WTC11 (cell line): ENCODE measurements around the gene BTBD9. TPM values are rescaled to one million over a fixed set of nuclear protein-coding genes. Genes with fewer than 3 reads are reported as not detected.

ENCODE experiments used
- ATAC-seq: fragments of 200-7000 bp; cut with Tn5 transposase; 2 replicates; pipeline ENCODE4 v1.10.0; 2021; ENCODE audit warnings: mild to moderate bottlenecking, moderate library complexity
- CTCF ChIA-PET: fragments of 300-600 bp; sonication (Branson Sonifier 250); formaldehyde crosslinking; loops from one replicate; lab custom pipeline; 2021; ENCODE audit warnings: antibody characterized with exemption; lab: Charles Lee
- POLR2A ChIA-PET: fragments of 350-600 bp; sonication (Branson Sonifier 250); formaldehyde crosslinking; loops from one replicate; lab custom pipeline; 2021; ENCODE audit warnings: antibody characterized with exemption; lab: Charles Lee
- DNase-seq: peaks from one replicate; pipeline ENCODE4 v3.0.0; 2021; ENCODE audit warnings: low spot score
- H3K27ac Mint-ChIP-seq: 2 replicates; pipeline ENCODE4 v1.8.0; 2021; ENCODE audit warnings: mixed read lengths
- H3K27me3 Mint-ChIP-seq: 2 replicates; pipeline ENCODE4 v1.8.0; 2021; ENCODE audit warnings: low read depth, mild to moderate bottlenecking, moderate library complexity, mixed read lengths
- H3K36me3 Mint-ChIP-seq: 2 replicates; pipeline ENCODE4 v1.8.0; 2021; ENCODE audit warnings: mixed read lengths
- H3K4me1 Mint-ChIP-seq: 2 replicates; pipeline ENCODE4 v1.8.0; 2022; ENCODE audit warnings: mixed read lengths
- H3K4me3 Mint-ChIP-seq: 2 replicates; pipeline ENCODE4 v1.8.0; 2021; ENCODE audit warnings: mild to moderate bottlenecking, moderate library complexity, mixed read lengths
- H3K9me3 Mint-ChIP-seq: 2 replicates; pipeline ENCODE4 v1.8.0; 2021; ENCODE audit warnings: mixed read lengths
- ARID4B ChIP-seq: sonication (generic); formaldehyde crosslinking; IDR thresholded peaks from 2 replicates; pipeline ENCODE4 v1.8.0; 2023; ENCODE audit warnings: missing genetic modification reagents, mild to moderate bottlenecking, borderline replicate concordance
- ATF1 ChIP-seq: sonication (generic); formaldehyde crosslinking; IDR thresholded peaks from 2 replicates; pipeline ENCODE4 v1.8.1; 2023; ENCODE audit warnings: mild to moderate bottlenecking, moderate library complexity, missing genetic modification reagents
- ATF2 ChIP-seq: sonication (generic); formaldehyde crosslinking; IDR thresholded peaks from 2 replicates; pipeline ENCODE4 v1.8.1; 2022; ENCODE audit warnings: low read depth, missing genetic modification reagents, borderline replicate concordance
- EMX1 ChIP-seq: fragments of 250-450 bp; sonication (Bioruptor Pico); IDR thresholded peaks from 2 replicates; pipeline ENCODE4 v1.8.0; 2021; ENCODE audit warnings: mild to moderate bottlenecking
- ERG ChIP-seq: fragments of 250-450 bp; sonication (Bioruptor Pico); IDR thresholded peaks from 2 replicates; pipeline ENCODE4 v1.8.0; 2021; ENCODE audit warnings: mild to moderate bottlenecking
- FOXK1 ChIP-seq: sonication (generic); formaldehyde crosslinking; IDR thresholded peaks from 2 replicates; pipeline ENCODE4 v1.8.0; 2022; ENCODE audit warnings: mild to moderate bottlenecking, moderate library complexity, missing genetic modification reagents
- GABPB1 ChIP-seq: sonication (generic); formaldehyde crosslinking; IDR thresholded peaks from 2 replicates; pipeline ENCODE4 v1.8.1; 2023; ENCODE audit warnings: mild to moderate bottlenecking, missing genetic modification reagents
- GRHL2 ChIP-seq: fragments of 250-450 bp; sonication (Bioruptor Pico); IDR thresholded peaks from 2 replicates; pipeline ENCODE4 v1.8.0; 2022; ENCODE audit warnings: mild to moderate bottlenecking, moderate library complexity; ENCODE audit not compliant: insufficient replicate concordance, severe bottlenecking
- HMGA2 ChIP-seq: fragments of 250-450 bp; sonication (Bioruptor Pico); IDR thresholded peaks from 2 replicates; pipeline ENCODE4 v1.4.0; 2021; ENCODE audit warnings: mild to moderate bottlenecking, moderate library complexity
- KAT7 ChIP-seq: sonication (generic); formaldehyde crosslinking; IDR thresholded peaks from 2 replicates; pipeline ENCODE4 v1.8.1; 2023; ENCODE audit warnings: missing genetic modification reagents, mild to moderate bottlenecking, borderline replicate concordance
- MYBL2 ChIP-seq: sonication (generic); formaldehyde crosslinking; IDR thresholded peaks from 2 replicates; pipeline ENCODE4 v1.8.1; 2023; ENCODE audit warnings: mild to moderate bottlenecking, moderate library complexity, missing genetic modification reagents
- NR1H2 ChIP-seq: sonication (generic); formaldehyde crosslinking; IDR thresholded peaks from 2 replicates; pipeline ENCODE4 v1.9.0; 2021; ENCODE audit warnings: mild to moderate bottlenecking, moderate library complexity, missing genetic modification reagents
- OVOL2 ChIP-seq: fragments of 250-450 bp; sonication (Bioruptor Pico); IDR thresholded peaks from 2 replicates; pipeline ENCODE4 v1.9.0; 2021; ENCODE audit warnings: mild to moderate bottlenecking, borderline replicate concordance
- PRDM15 ChIP-seq: sonication (generic); formaldehyde crosslinking; IDR thresholded peaks from 2 replicates; pipeline ENCODE4 v1.8.0; 2022; ENCODE audit warnings: missing genetic modification reagents
- RELA ChIP-seq: sonication (generic); formaldehyde crosslinking; IDR thresholded peaks from 2 replicates; pipeline ENCODE4 v1.8.1; 2022; ENCODE audit warnings: missing genetic modification reagents, mild to moderate bottlenecking, borderline replicate concordance
- TCF7 ChIP-seq: sonication (generic); formaldehyde crosslinking; IDR thresholded peaks from 2 replicates; pipeline ENCODE4 v1.8.0; 2022; ENCODE audit warnings: mild to moderate bottlenecking, low read depth, missing genetic modification reagents, moderate library complexity
- TEAD4 ChIP-seq: sonication (generic); formaldehyde crosslinking; IDR thresholded peaks from 2 replicates; pipeline ENCODE4 v1.8.0; 2022; ENCODE audit warnings: mild to moderate bottlenecking, missing genetic modification reagents
- ZNF263 ChIP-seq: sonication (generic); formaldehyde crosslinking; IDR thresholded peaks from 2 replicates; pipeline ENCODE4 v1.8.1; 2022; ENCODE audit warnings: low read depth, mild to moderate bottlenecking, moderate library complexity, missing genetic modification reagents
- ZNF416 ChIP-seq: fragments of 250-450 bp; sonication (Bioruptor Pico); IDR thresholded peaks from 2 replicates; pipeline ENCODE4 v1.9.0; 2021; ENCODE audit warnings: mild to moderate bottlenecking, inconsistent platforms
- ZSCAN18 ChIP-seq: fragments of 250-450 bp; sonication (Bioruptor Pico); IDR thresholded peaks from 2 replicates; pipeline ENCODE4 v2.1.2; 2022; ENCODE audit warnings: mild to moderate bottlenecking, moderate library complexity
- total RNA-seq: library from RNA; stranded (reverse); gene quantifications from 3 replicates; pipeline ENCODE4 v1.2.3, GENCODE V29; 2021
- TF ChIP-seq, protein P1 (sequence below): fragments of 250-450 bp; sonication (Bioruptor Pico); IDR thresholded peaks from 2 replicates; pipeline ENCODE4 v1.9.0; 2021; ENCODE audit warnings: mild to moderate bottlenecking
- TF ChIP-seq, protein P2 (sequence below): sonication (generic); formaldehyde crosslinking; IDR thresholded peaks from 2 replicates; pipeline ENCODE4 v1.8.0; 2023; ENCODE audit warnings: missing genetic modification reagents

Gene BTBD9
- total RNA-seq, 1 experiment from 2014 or later, result 4.2 TPM

DNA sequence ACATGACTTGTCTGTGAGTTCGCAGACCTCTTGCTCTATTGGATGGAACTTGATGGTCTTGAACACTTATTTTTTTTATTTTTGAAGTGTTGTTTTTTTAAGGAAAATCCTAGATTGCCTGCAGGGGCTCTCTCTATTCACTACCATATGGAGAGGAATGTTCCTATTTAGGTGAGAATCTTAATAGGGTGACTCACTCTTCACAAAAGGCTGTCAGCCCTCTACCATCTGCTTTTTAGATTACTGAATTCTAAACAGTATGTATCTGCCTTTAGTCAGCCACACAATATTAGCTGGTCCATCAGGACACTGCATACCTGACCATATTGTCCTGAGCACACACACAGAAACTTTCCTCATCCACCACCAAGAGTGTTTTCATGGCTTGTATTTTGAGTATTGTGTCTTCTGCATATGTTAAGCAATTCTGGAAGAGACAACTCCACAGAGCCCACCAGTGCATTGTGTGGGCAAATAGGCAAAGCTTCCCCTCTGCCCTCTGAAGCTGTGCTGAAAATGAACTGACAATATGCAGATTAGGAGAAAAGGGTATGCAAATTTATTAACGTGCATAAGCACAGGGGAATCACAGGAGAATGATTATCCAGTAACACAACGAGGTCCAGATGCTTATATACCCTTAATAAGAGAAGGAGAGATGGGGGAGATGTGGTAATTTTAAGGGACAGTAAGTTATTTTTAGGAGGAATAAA is 6.6 kb upstream of the BTBD9 start:
- Mint-ChIP-seq H3K4me1 (peaks cover 7% of the 10 kb centered on the region), H3K4me3 (no peak overlapping the region), H3K27me3 (no peaks in the 10 kb centered on the region), H3K36me3 (peaks cover 3% of the 10 kb centered on the region), H3K27ac (peak overlapping the region; percentile 55; the same call in 1 of the 2 replicates), H3K9me3 (peaks cover 4% of the 10 kb centered on the region)
- POLR2A ChIA-PET, result no interaction called here
- TF ChIP-seq ZSCAN18 (CRISPR knock-in tag) (no peak), FOXK1 (CRISPR knock-in tag) (no peak), MYBL2 (CRISPR knock-in tag) (no peak), ATF2 (CRISPR knock-in tag) (no peak), HMGA2 (CRISPR knock-in tag) (no peak), RELA (CRISPR knock-in tag) (no peak), TEAD4 (CRISPR knock-in tag) (no peak), ERG (CRISPR knock-in tag) (no peak), TCF7 (no peak), KAT7 (no peak), GABPB1 (CRISPR knock-in tag) (no peak), OVOL2 (CRISPR knock-in tag) (no peak), EMX1 (CRISPR knock-in tag) (no peak), ATF1 (CRISPR knock-in tag) (no peak), GRHL2 (CRISPR knock-in tag) (no peak), ZNF263 (no peak), NR1H2 (CRISPR knock-in tag) (no peak), PRDM15 (no peak)
- DNase-seq (no peak), ATAC-seq (peak; percentile 60; the same call in 1 of the 2 replicates)
- CTCF ChIA-PET, result no interaction called here

GRCh38 chr6:38644951-38645350 is 5.2 kb upstream of the BTBD9 start:
- no peak for DNase-seq
- ChIA-PET POLR2A (no interaction called here), CTCF (no interaction called here)
- Mint-ChIP-seq H3K4me1 (peaks cover 13% of the 10 kb centered on the region), H3K9me3 (no peaks in the 10 kb centered on the region), H3K27me3 (peaks cover 2% of the 10 kb centered on the region; the same call in 1 of the 2 replicates), H3K27ac (no peak overlapping the region), H3K36me3 (no peaks in the 10 kb centered on the region), H3K4me3 (no peak overlapping the region)
- no peak for ATAC-seq
- TF ChIP-seq, protein P1, sequence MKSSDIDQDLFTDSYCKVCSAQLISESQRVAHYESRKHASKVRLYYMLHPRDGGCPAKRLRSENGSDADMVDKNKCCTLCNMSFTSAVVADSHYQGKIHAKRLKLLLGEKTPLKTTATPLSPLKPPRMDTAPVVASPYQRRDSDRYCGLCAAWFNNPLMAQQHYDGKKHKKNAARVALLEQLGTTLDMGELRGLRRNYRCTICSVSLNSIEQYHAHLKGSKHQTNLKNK (CRISPR knock-in tag), result no peak
- TF ChIP-seq ARID4B (CRISPR knock-in tag) (no peak), ZNF416 (no peak)
- TF ChIP-seq, protein P2, sequence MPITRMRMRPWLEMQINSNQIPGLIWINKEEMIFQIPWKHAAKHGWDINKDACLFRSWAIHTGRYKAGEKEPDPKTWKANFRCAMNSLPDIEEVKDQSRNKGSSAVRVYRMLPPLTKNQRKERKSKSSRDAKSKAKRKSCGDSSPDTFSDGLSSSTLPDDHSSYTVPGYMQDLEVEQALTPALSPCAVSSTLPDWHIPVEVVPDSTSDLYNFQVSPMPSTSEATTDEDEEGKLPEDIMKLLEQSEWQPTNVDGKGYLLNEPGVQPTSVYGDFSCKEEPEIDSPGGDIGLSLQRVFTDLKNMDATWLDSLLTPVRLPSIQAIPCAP (CRISPR knock-in tag), result no peak
